Activated CD4-positive, alpha-beta T cell treated with anti-CD3 and anti-CD28 coated beads for 48 hours (primary cell): ENCODE data around the gene KLB.

Source experiments
- DNase-seq: peaks from one replicate; pipeline ENCODE4 v3.0.0-alpha.2; 2020

KLB gene

GRCh38 chr4:39466747-39467146 is 60.0 kb downstream of the KLB start:
- no peak for DNase-seq

DNA sequence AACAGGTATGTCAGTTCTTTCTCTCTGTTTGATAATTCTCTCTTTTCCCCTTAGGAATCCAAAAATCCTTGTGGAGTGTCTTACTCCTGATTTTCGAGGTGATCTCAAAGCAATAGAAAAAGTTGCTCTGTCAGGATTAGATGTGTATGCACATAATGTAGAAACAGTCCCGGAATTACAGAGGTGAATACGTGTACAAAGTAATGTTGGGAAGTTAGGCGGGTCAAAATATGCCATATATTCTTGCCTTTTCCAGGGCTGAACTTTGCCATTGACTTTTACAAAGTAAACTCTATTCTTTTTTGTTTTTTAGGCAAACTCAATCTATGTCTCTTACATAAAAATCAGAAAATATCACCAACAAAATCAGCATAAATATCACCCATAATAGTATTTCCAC is 60.7 kb downstream of the KLB start:
- DNase-seq: no peak

DNA sequence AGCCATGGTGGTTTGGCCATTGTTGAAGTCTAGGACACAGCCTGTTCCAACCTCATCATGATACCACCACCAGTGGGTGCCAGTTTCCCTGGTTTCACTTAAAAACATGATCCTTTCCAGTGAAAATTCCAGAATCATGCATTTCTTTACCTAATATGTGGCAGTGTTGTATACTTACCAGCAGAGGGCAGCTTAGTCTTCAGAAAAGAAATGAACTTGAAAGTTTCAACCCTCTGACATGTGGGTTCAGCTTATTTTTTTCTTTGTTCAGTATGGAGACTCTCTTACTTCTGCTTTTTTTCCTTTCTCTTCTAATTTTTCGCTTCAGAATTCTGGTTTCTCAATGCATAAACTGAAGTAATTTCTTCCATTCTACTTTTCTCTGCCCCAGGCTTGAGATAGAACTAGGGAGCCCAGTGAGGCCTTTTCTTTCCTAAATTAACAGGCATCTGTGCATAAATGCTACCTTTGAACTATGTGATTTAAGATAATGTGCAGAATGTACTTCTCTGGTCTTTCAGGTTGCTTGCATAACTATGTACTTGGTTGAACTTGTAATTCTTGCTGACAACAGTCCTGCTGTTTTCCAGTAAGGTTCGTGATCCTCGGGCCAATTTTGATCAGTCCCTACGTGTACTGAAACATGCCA is 62.8 kb downstream of the KLB start:
- peak; percentile 11 for DNase-seq

GRCh38 chr4:39470402-39470801 is 63.7 kb downstream of the KLB start:
- no peak for DNase-seq

GRCh38 chr4:39472396-39472795 is 65.7 kb downstream of the KLB start:
- DNase-seq: no peak

GRCh38 chr4:39476187-39476895 is 69.6 kb downstream of the KLB start:
- DNase-seq: no peak

DNA sequence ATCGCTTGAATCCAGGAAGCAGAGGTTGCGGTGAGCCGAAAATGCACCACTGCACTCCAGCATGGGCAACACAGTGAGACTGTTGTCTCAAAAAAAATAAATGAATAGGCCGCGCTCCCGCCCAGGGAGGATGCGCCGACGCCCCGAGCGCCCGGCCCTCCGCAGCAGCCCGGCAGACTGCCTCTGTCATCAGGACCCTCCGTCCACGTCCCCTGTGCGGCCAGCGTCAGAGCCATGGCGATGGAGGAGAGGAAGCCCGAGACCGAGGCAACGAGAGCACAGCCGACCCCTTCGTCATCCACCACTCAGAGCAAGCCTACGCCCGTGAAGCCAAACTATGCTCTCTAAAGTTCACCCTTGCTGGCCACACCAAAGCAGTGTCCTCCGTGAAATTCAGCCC is 73.5 kb downstream of the KLB start:
- DNase-seq: no peak

DNA sequence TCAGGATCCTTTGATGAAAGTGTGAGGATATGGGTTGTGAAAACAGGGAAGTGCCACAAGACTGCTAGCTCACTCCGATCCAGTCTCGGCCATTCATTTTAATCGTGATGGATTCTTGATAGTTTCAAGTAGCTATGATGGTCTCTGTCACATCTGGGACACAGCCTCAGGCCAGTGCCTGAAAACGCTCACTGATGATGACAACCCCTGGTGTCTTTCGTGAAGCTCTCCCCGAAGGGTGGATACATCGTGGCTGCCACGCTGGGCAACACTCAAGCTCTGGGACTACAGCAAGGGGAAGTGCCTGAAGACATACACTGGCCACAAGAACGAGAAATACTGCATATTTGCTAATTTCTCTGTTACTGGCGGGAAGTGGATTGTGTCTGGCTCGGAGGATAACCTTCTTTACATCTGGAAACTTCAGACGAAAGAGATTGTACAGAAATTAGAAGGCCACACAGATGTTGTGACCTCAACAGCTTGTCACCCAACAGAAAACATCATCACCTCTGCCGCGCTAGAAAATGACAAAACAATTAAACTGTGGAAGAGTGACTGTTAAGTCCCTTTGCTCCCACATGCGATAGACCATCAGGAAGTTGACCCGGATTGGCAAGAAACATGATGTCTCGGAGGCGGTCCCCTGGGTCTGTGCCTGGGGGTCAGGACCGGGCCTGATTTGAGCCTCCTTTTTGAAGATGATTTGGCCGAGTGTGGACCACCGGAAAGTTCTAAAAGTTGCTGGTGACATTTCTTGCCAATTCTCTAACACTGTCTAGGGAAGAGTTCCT is 74.4 kb downstream of the KLB start:
- DNase-seq: no peak

GRCh38 chr4:39484582-39485272 is 78.0 kb downstream of the KLB start:
- no peak for DNase-seq

DNA sequence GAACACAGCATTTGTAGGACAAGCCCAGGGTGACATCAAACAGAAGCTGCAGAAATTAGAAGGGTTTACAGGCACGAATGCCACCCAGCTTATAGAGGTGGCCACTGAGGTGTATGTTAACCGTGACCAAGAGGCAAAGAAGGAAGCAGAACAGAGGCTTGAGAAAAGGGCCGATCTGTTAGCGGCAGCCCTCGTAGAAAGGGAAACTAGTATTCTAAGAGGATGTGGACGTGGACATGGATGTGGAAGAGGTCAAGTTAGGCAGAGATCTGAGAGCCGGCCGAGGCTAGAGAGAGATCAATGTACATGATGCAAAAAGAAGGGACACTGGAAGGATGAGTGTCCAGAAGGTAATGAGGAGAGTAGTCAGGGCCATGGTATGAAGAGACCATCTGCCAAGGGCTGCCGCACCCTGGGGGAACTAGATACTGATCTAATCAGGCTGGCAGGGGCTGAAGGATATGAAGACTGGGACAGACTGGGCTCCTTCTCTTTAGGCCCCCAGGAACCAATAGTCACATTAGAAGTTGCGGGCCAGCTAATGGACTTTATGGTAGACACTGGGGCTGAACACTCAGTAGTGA is 79.6 kb downstream of the KLB start:
- no peak for DNase-seq

DNA sequence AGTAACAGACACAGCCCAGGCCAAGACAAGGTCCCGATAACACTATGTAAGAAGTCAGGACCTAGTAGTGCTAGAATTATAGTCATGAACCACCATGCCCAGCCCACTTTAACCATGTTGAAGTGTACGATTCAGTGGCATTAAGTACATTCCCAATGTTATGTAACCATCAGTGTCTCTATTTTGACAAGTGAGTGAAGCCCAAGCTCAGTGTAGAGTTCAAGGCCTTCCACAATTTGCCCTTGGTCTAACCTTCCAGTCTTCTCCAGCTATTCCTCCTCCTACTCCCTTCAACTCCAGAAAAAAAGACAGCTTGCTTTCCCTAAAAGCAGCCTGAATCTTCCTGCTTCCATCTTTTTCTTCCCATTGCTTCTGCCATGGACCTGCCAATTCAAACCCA is 83.6 kb downstream of the KLB start:
- DNase-seq: no peak

DNA sequence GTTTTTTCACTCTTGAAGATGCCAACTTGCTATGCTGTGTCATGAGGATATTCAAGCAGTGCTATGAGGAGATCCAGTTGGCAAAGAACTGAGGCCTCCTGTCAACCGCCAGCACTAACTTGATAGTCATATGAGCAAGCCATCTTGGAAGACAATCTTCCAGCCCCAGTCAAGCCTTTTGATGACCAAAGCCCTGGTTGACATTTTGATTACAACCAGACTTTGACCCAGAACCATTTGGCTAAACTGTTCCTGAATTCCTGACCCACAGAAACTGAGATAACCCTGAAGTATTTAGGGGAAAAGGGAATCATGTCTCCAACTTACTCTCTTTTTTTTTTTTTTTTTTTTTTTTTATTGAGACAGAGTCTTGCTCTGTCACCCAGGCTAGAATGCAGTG is 87.6 kb downstream of the KLB start:
- no peak for DNase-seq

DNA sequence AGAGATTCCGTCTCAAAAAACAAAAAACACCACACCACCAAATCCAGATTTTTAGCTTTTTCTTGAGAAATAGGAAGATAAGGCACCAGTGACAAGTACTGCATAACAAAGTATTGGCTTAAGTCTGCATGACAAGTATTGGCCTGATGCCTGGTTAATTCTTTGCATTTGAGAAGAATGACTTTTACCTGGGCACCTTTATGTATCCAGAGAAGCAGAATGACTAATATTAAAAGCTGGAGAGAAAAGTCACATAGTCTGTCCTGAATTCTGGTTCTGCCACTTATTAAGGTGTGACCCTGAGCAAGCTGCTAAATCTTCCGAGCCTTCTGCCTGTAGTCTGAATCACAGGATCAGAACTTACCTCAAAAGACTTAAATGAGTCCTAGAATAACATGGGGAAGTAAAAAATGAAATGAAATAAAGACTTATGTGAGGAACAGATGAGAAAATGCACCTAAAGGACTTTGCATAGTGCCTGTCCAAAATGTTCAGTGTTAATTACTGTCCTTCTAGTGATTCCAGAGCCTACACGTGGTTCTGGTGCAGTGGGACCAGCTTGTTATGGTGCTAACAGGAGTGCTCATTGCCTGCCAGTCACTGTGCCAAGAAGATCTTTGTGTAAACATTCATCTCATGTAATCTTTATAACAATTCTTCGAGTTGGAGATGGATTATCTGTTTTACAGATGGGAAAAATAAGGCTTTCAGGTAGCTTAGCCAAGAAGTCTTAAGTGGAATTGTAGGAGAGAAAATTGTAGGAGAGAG is 88.9 kb downstream of the KLB start:
- no peak for DNase-seq

- DNase-seq: no peak
These were observed 91.4 kb downstream of the KLB start for GRCh38 chr4:39497909-39498726.

GRCh38 chr4:39498727-39499020 is 91.9 kb downstream of the KLB start:
- DNase-seq: no peak
